Posterior cingulate gyrus (tissue), 11 donors: ENCODE results near the gene RNF207.

ENCODE experiments used
- DNase-seq, 10 donors: peaks; one replicate each; pipeline versions ENCODE4 v3.0.0 to v3.0.0-alpha.2; 2020 to 2021; ENCODE audit warnings: mixed read lengths in 3 of 10
- intact Hi-C: fragments of 100-400 bp; cut with DNase I; formaldehyde crosslinking; loops from one replicate; pipeline ENCODE4 v1.15.1; 2023

RNF207 gene

DNA sequence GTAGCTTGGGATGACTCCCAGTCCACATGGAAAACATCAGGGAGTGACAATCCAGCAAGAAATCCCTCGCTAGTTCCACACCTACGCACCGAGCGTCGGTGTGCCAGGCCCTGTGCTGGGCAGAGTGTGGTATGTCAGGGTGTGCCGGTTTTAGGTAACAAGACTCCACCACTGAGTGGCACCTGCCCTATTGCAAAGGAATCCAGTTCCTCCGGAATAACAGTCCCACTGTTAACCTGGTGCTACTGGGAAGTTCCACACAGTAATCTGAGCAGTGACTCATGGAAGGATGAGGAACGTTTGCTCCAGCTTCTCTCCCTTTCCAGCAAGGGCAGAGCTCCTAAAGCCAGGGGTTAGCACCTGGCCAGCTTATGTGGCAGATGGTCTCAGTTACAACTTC is 14.3 kb downstream of the RNF207 start:
- no peak for DNase-seq
- intact Hi-C loops = no loop called here

DNA sequence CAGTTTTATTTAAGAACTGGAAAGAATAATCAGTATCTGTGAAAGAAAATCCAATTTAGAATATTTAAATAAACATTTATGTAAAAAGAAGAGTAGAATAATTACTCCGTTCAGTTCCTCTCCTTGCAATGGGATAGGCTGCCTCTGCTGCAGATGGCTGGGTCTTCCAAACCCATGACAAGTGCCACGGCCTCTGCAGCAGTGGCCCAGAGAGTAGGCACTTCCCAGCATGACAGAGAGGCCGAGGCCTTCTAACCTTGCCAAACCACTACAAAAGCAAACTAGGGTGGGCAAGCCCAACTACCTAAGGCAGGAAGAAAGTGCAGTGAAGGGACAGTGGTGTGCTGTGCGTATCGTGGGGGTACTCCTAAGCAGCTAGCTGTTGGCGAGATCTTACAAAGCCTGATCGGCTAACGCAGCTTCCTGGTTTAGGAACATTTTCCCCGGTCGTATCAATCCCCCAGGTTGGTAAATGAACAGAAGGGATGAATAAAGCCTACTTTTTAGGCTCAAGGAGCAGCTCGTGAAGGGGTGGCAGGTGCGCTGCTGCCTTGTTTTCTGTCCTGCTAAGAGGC is 15.4 kb downstream of the RNF207 start:
- DNase-seq = no peak
- intact Hi-C loops = no loop called here

DNA sequence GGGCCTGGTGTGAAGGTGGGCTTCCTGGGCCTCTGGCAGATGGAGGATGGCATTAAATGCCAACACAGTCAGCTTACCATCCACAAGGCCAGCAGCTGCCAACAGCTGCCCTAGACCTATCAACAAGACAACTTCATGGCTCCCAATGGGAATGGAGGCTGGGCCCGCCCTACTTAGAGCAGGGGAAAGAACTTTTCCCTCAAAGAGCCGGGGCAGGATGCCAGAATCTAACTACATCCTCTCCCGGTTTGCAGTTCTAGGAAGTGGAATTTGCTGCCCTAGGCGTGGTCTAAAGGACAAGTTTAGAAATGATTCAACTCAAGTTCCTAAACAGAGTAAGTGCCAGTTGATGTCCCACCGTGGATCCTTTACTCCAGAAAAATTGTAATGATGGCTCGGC is 16.7 kb downstream of the RNF207 start:
- intact Hi-C loops = no loop called here
- DNase-seq = no peak

- peak in 1 of 10 donors; percentile 69 for DNase-seq
Observed at GRCh38 chr1:6223617-6224016, 17.7 kb downstream of the RNF207 start.

DNA sequence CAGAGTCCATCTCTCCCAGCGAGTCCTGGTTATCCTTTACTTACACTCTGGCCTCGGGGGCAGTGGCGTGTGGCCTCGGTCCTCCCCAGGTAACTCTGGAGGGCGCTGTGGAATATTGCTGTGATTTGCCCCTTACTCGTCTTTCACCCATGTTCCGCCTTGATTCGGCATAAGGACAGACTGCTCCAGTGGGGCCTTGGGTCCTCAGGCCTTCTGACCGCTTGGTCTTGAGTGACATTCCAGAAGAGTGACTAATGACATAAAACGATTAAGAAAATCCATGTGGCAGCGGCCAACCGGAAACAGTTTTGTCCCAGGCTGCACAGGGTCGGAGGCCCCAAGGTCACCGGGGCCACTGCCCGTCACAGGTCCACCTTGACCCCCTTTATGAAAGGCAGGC is 18.8 kb downstream of the RNF207 start:
- intact Hi-C loops = no loop called here
- no peak for DNase-seq

More at GRCh38 chr1:6223617-6224016, 17.7 kb downstream of the RNF207 start:
- intact Hi-C loops = no loop called here

GRCh38 chr1:6225651-6226050 is 19.7 kb downstream of the RNF207 start:
- DNase-seq = peak in 1 of 10 donors; percentile 70
- intact Hi-C loops = no loop called here

- DNase-seq = no peak
- intact Hi-C loops = no loop called here
Observed at GRCh38 chr1:6233376-6233775, 27.5 kb downstream of the RNF207 start.

GRCh38 chr1:6234502-6235295 is 28.8 kb downstream of the RNF207 start:
- intact Hi-C loops = no loop called here
- no peak for DNase-seq

GRCh38 chr1:6235296-6235677 is 29.4 kb downstream of the RNF207 start:
- intact Hi-C loops = no loop called here
- no peak for DNase-seq

GRCh38 chr1:6237093-6237492 is 31.2 kb downstream of the RNF207 start:
- DNase-seq = no peak
- intact Hi-C loops = no loop called here

DNA sequence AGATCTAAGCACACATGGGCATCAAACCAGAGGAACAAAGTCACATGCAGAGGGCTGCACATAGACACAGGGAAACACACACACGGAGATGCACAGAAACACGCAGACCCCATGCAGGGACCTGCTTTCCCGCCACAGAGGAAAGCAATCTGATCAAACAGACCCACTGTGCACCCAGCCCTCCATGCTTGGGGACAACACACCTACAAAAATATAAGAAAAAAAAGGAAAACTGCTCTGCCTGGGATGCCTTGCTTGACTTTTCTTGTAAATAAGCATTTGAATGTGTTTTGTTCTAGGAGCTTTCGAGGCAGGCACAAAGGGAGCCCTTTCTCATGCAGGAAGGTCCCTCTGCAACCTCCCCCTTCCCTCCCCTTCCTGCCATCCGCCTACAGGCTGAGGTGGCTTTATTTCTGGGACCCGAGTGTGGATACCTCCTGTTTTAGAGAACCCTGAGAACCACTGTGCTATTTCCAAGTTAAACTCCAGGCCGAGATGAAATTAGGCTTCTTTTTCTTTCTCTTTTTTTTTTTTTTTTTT is 33.4 kb downstream of the RNF207 start:
- intact Hi-C loops = no loop called here
- DNase-seq = no peak

GRCh38 chr1:6239950-6240768 is 34.2 kb downstream of the RNF207 start:
- intact Hi-C loops = loop anchor here (10.0 kb wide), 1 partner anchor 195 kb away; no protein-coding TSS in a partner anchor
- DNase-seq = peak in 1 of 10 donors; percentile 29

DNA sequence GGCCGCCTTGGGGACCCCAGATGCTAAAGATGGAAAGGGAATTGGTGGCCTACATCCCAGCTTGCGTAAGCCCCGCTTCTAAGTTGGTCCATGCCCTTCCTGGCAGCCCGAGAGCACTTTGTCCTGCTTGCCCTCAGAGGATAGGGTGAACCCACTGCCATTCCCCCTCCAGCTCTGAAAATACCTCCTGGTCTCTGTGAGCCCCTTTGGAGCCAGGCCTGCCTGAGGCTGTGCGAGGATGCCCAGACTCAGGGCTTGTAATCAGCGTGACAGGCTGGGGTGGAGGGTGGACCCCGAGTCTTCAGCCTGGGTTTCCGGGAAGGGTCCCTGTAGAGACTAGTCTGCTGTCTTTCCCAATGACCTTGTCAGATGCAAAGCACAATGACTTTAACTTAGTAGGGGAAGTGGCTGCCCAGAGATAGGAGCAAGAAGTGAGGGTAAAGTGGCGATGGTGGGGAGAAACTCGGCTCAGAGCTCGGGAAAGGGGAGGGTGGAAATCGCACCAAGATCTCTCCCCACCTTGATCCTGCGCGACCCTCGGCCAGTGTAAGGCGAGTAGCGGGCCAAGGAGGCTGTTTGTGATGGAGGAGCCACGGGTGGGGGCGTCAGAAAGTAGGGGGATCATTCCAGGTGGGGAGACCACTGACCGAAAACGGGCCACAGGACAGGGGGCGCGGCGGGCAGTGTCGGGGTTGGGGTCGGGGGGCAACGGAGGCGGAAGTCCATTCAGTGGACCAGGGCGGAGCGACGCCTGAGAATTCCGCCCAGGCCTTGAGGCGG is 35.4 kb downstream of the RNF207 start:
- intact Hi-C loops = loop anchor here (10.0 kb wide), 1 partner anchor 194 kb away; no protein-coding TSS in a partner anchor
- DNase-seq = peak in 1 of 10 donors; percentile 59

GRCh38 chr1:6241887-6242740 is 36.2 kb downstream of the RNF207 start:
- DNase-seq = peak in 1 of 10 donors; percentile 60
- intact Hi-C loops = loop anchor here (10.0 kb wide), 1 partner anchor 193 kb away; no protein-coding TSS in a partner anchor

DNA sequence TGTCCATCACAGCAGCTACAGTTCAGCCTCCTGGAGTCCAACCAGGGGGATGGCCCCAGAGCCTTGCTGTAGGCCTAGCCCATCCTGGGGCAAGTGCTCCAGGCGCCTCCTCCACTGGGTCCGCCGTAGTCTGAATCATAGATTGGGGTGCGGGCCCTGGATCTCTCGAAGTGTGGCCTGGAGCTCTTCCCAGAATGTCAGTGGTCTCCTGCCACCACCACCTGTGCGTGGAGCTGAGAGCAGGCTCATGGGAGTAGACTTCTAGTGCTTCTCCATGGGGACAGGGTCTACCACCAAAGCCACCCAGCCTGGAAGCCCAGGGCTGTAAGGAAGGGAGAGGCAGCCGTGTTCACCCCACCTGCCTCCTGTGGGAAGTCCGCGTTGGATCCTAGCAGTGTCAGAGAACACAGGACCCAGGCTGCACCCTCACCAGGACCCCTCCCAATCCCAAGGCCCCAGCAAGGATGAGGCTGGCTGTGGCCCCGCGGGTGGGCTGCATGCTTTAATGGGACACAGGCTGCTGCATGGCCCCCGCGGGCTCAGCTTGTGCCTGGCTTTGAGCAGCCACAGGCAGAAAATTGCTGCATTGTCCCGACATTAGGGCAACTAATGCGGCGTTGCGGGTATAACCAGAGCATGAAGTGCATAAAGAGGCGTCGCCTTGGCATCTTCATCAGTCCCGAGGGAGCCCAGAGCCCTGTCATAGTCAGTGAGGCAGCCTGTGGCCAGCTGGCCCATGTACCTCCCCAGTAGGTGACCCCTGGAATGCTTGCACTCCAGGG is 37.3 kb downstream of the RNF207 start:
- no peak for DNase-seq
- intact Hi-C loops = loop anchor here (10.0 kb wide), 1 partner anchor 192 kb away; no protein-coding TSS in a partner anchor

- DNase-seq = no peak
- intact Hi-C loops = loop anchor here (2.0 to 10.0 kb wide), 2 partner anchors 191 kb away; no protein-coding TSS in a partner anchor
Observed at GRCh38 chr1:6243993-6244392, 38.1 kb downstream of the RNF207 start, which contains the start of gene HES3. TSS of gene HES3 (plus strand) at chr1:6244179. CDS start at chr1:6244366, 187 bp downstream.

DNA sequence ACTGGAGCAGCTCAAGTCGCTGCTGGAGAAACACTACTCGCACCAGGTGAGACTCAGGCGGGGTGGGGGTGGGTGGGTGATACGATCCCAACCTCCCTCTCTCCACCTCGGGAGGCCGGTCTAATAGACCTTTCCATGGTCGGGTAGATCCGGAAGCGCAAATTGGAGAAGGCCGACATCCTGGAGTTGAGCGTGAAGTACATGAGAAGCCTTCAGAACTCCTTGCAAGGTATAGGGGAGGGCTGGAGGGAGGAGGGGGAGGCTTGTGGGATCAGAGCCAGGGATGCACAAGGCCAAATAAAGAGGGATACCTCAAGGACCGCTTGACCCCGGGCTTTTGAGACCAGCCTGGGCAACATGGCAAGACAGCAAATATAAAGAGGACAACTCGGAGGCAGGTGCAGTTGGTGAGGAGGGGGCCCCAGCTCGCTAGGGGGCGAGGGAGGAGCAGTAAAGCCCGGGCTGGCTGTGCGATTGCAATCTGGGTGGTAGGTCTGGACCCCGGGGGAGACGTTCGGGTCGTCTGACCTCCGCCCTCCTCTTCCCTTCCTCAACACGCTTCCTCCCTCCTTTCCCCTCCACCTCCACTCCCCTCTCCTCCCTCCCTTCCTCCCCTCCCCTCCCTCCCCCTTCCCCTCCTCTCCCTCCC is 38.6 kb downstream of the RNF207 start:
- DNase-seq = no peak
- intact Hi-C loops = loop anchor here (2.0 to 10.0 kb wide), 3 partner anchors 98 to 192 kb away; no protein-coding TSS in a partner anchor
